HepG2 (cell line): ENCODE results near the gene RELB.

ENCODE experiments used
- ATF6 ChIP-seq: sonication (generic); formaldehyde crosslinking; conservative IDR thresholded peaks from 2 replicates; pipeline ENCODE4 v1.4.0; 2020; ENCODE audit warnings: missing genetic modification reagents
- BRF2 ChIP-seq: sonication (generic); formaldehyde crosslinking; IDR thresholded peaks from 2 replicates; pipeline ENCODE4 v1.8.1; 2022; ENCODE audit warnings: mild to moderate bottlenecking, missing genetic modification reagents
- EZH2 ChIP-seq: conservative IDR thresholded peaks from 2 replicates; pipeline ENCODE4 v1.6.1; 2012; ENCODE audit warnings: mild to moderate bottlenecking, low read depth, low read length, moderate library complexity
- KLF12 ChIP-seq: sonication (generic); formaldehyde crosslinking; IDR thresholded peaks from 2 replicates; pipeline ENCODE4 v1.4.0; 2020; ENCODE audit warnings: missing genetic modification reagents, borderline replicate concordance
- PRDM10 ChIP-seq: sonication (generic); formaldehyde crosslinking; IDR thresholded peaks from 2 replicates; pipeline ENCODE4 v1.4.0; 2020; ENCODE audit warnings: low read depth, missing genetic modification reagents
- SOX6 ChIP-seq, 2 experiments: fragments of 450-650 bp in 1 of 2; sonication (generic) in 1 of 2; formaldehyde crosslinking in 1 of 2; IDR thresholded peaks; 2 replicates each; pipeline versions ENCODE4 v1.4.0 to v1.6.1; 2017 to 2020; ENCODE audit warnings: antibody characterized with exemption in 1 of 2, mild to moderate bottlenecking in 1 of 2, missing genetic modification reagents in 1 of 2
- TF ChIP-seq, protein P1 (sequence below): sonication (generic); formaldehyde crosslinking; IDR thresholded peaks from 2 replicates; pipeline ENCODE4 v1.4.0; 2020; ENCODE audit warnings: mild to moderate bottlenecking, missing genetic modification reagents, borderline replicate concordance
- TF ChIP-seq, protein P2 (sequence below): sonication (generic); formaldehyde crosslinking; IDR thresholded peaks from 2 replicates; pipeline ENCODE4 v1.5.0; 2020; ENCODE audit warnings: mild to moderate bottlenecking, missing genetic modification reagents, moderate library complexity

- TF ChIP-seq KLF12 (CRISPR knock-in tag) = no peak
- no peak for TF ChIP-seq ATF6 (CRISPR knock-in tag)
- TF ChIP-seq BRF2 (CRISPR knock-in tag) = no peak
- no peak for TF ChIP-seq SOX6 (IDR thresholded peaks at IDR 0.05)
- TF ChIP-seq SOX6 (CRISPR knock-in tag; IDR thresholded peaks at IDR 0.05) = no peak
- TF ChIP-seq, protein P1, sequence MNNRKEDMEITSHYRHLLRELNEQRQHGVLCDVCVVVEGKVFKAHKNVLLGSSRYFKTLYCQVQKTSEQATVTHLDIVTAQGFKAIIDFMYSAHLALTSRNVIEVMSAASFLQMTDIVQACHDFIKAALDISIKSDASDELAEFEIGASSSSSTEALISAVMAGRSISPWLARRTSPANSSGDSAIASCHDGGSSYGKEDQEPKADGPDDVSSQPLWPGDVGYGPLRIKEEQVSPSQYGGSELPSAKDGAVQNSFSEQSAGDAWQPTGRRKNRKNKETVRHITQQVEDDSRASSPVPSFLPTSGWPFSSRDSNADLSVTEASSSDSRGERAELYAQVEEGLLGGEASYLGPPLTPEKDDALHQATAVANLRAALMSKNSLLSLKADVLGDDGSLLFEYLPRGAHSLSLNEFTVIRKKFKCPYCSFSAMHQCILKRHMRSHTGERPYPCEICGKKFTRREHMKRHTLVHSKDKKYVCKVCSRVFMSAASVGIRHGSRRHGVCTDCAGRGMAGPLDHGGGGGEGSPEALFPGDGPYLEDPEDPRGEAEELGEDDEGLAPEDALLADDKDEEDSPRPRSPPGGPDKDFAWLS (CRISPR knock-in tag) = no peak
- no peak for TF ChIP-seq PRDM10 (CRISPR knock-in tag)
- TF ChIP-seq EZH2 = no peak
- TF ChIP-seq, protein P2, sequence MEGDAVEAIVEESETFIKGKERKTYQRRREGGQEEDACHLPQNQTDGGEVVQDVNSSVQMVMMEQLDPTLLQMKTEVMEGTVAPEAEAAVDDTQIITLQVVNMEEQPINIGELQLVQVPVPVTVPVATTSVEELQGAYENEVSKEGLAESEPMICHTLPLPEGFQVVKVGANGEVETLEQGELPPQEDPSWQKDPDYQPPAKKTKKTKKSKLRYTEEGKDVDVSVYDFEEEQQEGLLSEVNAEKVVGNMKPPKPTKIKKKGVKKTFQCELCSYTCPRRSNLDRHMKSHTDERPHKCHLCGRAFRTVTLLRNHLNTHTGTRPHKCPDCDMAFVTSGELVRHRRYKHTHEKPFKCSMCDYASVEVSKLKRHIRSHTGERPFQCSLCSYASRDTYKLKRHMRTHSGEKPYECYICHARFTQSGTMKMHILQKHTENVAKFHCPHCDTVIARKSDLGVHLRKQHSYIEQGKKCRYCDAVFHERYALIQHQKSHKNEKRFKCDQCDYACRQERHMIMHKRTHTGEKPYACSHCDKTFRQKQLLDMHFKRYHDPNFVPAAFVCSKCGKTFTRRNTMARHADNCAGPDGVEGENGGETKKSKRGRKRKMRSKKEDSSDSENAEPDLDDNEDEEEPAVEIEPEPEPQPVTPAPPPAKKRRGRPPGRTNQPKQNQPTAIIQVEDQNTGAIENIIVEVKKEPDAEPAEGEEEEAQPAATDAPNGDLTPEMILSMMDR (CRISPR knock-in tag) = no peak
Measured at GRCh38 chr19:45046355-45046754, 45.1 kb downstream of the RELB start.
